HT1080 (cell line): ENCODE data around the gene FAXDC2. TPM values are rescaled to one million over a fixed set of nuclear protein-coding genes. Genes with fewer than 3 reads are reported as not detected.
"Not testable (repeated sequence)": the region's sequence is repeated elsewhere in the genome, so short reads cannot be mapped to it uniquely, and the experiment has no call there.

ENCODE experiments used
- DNase-seq: peaks from one replicate; pipeline ENCODE4 v3.0.0-alpha.2; 2015; ENCODE audit warnings: low read depth
- total RNA-seq: library from RNA; depleted of rRNA; stranded (reverse); fragments of >200 nt; shearing (Covaris generic); gene quantifications from 2 replicates; pipeline ENCODE4 v1.2.3, GENCODE V29; 2014

FAXDC2 gene
- total RNA-seq, 1 experiment from 2014 or later: 1.4 TPM

- no peak for DNase-seq
Observed at GRCh38 chr5:154830596-154830995, 19.8 kb downstream of the FAXDC2 start.

GRCh38 chr5:154830219-154830595, 20.2 kb downstream of the FAXDC2 start:
- no peak for DNase-seq

- DNase-seq: peak; percentile 93
Observed at GRCh38 chr5:154829589-154830218, 20.7 kb downstream of the FAXDC2 start.

- peak; percentile 50 for DNase-seq
Observed at GRCh38 chr5:154829181-154829588, 21.2 kb downstream of the FAXDC2 start.

- no peak for DNase-seq
Observed at GRCh38 chr5:154824070-154824469, 26.3 kb downstream of the FAXDC2 start.

GRCh38 chr5:154823605-154824004, 26.8 kb downstream of the FAXDC2 start:
- no peak for DNase-seq

- DNase-seq: not testable (repeated sequence)
Observed at GRCh38 chr5:154822896-154823295, 27.5 kb downstream of the FAXDC2 start.

GRCh38 chr5:154820383-154820782, 30.0 kb downstream of the FAXDC2 start:
- DNase-seq: no peak

- no peak for DNase-seq
Observed at GRCh38 chr5:154819546-154819945, 30.9 kb downstream of the FAXDC2 start.

- DNase-seq: no peak
Observed at GRCh38 chr5:154818471-154819116, 31.8 kb downstream of the FAXDC2 start.

GRCh38 chr5:154817815-154818214, 32.6 kb downstream of the FAXDC2 start:
- DNase-seq: no peak

GRCh38 chr5:154816891-154817492, 33.4 kb downstream of the FAXDC2 start:
- no peak for DNase-seq

GRCh38 chr5:154815684-154816247, 34.6 kb downstream of the FAXDC2 start:
- DNase-seq: no peak

- DNase-seq: no peak
Observed at GRCh38 chr5:154815025-154815424, 35.4 kb downstream of the FAXDC2 start.

- no peak for DNase-seq
Observed at GRCh38 chr5:154813736-154814135, 36.7 kb downstream of the FAXDC2 start.

GRCh38 chr5:154813158-154813557, 37.2 kb downstream of the FAXDC2 start:
- DNase-seq: no peak

GRCh38 chr5:154811653-154812465, 38.5 kb downstream of the FAXDC2 start:
- peak; percentile 53 for DNase-seq

GRCh38 chr5:154811239-154811638, 39.2 kb downstream of the FAXDC2 start:
- DNase-seq: no peak

- no peak for DNase-seq
Observed at GRCh38 chr5:154806176-154806575, 44.2 kb downstream of the FAXDC2 start.

GRCh38 chr5:154802050-154802449, 48.4 kb downstream of the FAXDC2 start:
- DNase-seq: no peak

- peak; percentile 71 for DNase-seq
Observed at GRCh38 chr5:154801083-154801482, 49.3 kb downstream of the FAXDC2 start.

- no peak for DNase-seq
Observed at GRCh38 chr5:154800582-154800981, 49.8 kb downstream of the FAXDC2 start.
